K562 (cell line): ENCODE measurements around the gene CDKL5. TPM values are rescaled to one million over a fixed set of nuclear protein-coding genes. Genes with fewer than 3 reads are reported as not detected.

Experiments
- ATAC-seq: fragments of 200-7000 bp; cut with Tn5 transposase; 3 replicates; pipeline ENCODE4 v1.9.1; 2020; ENCODE audit warnings: moderate library complexity
- BruUV-seq: library from RNA; stranded (reverse); fragments of 400-500 nt; replicated peaks from 2 replicates; lab custom pipeline; 2021; lab: Mats Ljungman, UMichigan
- CTCF ChIA-PET: fragments of 300-600 bp; formaldehyde crosslinking; extraction: SDS; loops from one replicate; lab custom pipeline; 2021; ENCODE audit warnings: low intra/inter-chr PET ratio; lab: Yijun Ruan, JAX
- POLR2A ChIA-PET: fragments of 300-600, 350-650 bp; sonication (Branson Sonifier 250); formaldehyde crosslinking; extraction: SDS; loops from one replicate; lab custom pipeline; 2021; ENCODE audit warnings: antibody characterized with exemption, inconsistent platforms; lab: Yijun Ruan, JAX
- DNase-seq, 4 experiments: peaks; one replicate each; pipeline versions ENCODE4 v3.0.0 to v3.0.0-alpha.2; 2011 to 2018; ENCODE audit warnings: low spot score in 3 of 4, mixed read lengths in 3 of 4; ENCODE audit errors: extremely low read depth in 1 of 4
- FAIRE-seq: peaks from 2 replicates; lab custom pipeline; 2011; peaks lifted over from hg19 to GRCh38; lab: Jason Lieb, UNC
- H2AFZ ChIP-seq: 2 replicates; pipeline ENCODE4 v1.6.0; 2011; ENCODE audit warnings: low read depth, low read length, control low read depth, inconsistent platforms
- H3K27ac ChIP-seq: fragments of 200-600 bp; 3 replicates; pipeline ENCODE4 v1.8.0; 2011; ENCODE audit warnings: low read depth, mild to moderate bottlenecking, control low read depth, inconsistent platforms, low read length, moderate library complexity, mixed read lengths; ENCODE audit errors: extremely low read depth
- H3K27me3 ChIP-seq, 2 experiments: fragments of 300-600 bp in 1 of 2; 2 replicates in 1 of 2; 3 replicates in 1 of 2; pipeline versions ENCODE4 v1.6.0 to v1.8.0; 2011; ENCODE audit warnings: inconsistent platforms in 2 of 2, low read length in 2 of 2, mild to moderate bottlenecking in 1 of 2, mixed read lengths in 1 of 2, moderate library complexity in 1 of 2; ENCODE audit not compliant: control insufficient read depth in 2 of 2, insufficient read depth in 2 of 2
- H3K36me3 ChIP-seq: fragments of 300-600 bp; 3 replicates; pipeline ENCODE4 v1.8.0; 2011; ENCODE audit warnings: mild to moderate bottlenecking, low read length, inconsistent platforms; ENCODE audit not compliant: control insufficient read depth, insufficient read depth
- H3K4me1 ChIP-seq, 2 experiments: fragments of 200-600 bp in 1 of 2; replicated peaks in 1 of 2; 2 replicates in 1 of 2; 3 replicates in 1 of 2; pipeline versions ENCODE4 v1.5.1 to v1.8.0; 2011; ENCODE audit warnings: inconsistent platforms in 2 of 2, low read length in 2 of 2, mild to moderate bottlenecking in 1 of 2, mixed read lengths in 1 of 2, moderate library complexity in 1 of 2; ENCODE audit not compliant: control insufficient read depth in 2 of 2, insufficient read depth in 2 of 2
- H3K4me2 ChIP-seq: 2 replicates; pipeline ENCODE4 v1.6.1; 2011; ENCODE audit warnings: low read length, control low read depth, inconsistent platforms, mixed read lengths; ENCODE audit not compliant: insufficient read depth
- H3K4me3 ChIP-seq: fragments of 200-600 bp; sonication (generic), shearing (Covaris generic); 2 replicates; pipeline ENCODE4 v1.5.1; 2016; ENCODE audit warnings: control low read depth, inconsistent platforms
- H3K79me2 ChIP-seq: fragments of 200-600 bp; 3 replicates; pipeline ENCODE4 v1.8.0; 2011; ENCODE audit warnings: low read length, inconsistent platforms; ENCODE audit not compliant: control insufficient read depth, insufficient read depth
- H3K9ac ChIP-seq, 2 experiments: 2 replicates each; pipeline versions ENCODE4 v1.6.0 to v1.6.1; 2011; ENCODE audit warnings: low read depth in 2 of 2, low read length in 2 of 2, control low read depth in 1 of 2, inconsistent platforms in 1 of 2, mild to moderate bottlenecking in 1 of 2, mixed read lengths in 1 of 2; ENCODE audit not compliant: insufficient read depth in 1 of 2
- H3K9me1 ChIP-seq: one replicate; pipeline ENCODE4 v1.6.0; 2011; ENCODE audit warnings: inconsistent platforms, mild to moderate bottlenecking, low read length, moderate library complexity; ENCODE audit not compliant: control insufficient read depth, insufficient read depth
- H3K9me3 ChIP-seq: replicated peaks from 2 replicates; pipeline ENCODE4 v1.5.1; 2011; ENCODE audit warnings: low read depth, low read length, inconsistent platforms; ENCODE audit not compliant: control insufficient read depth, insufficient read depth
- H4K20me1 ChIP-seq: replicated peaks from 2 replicates; pipeline ENCODE4 v1.6.1; 2011; ENCODE audit warnings: low read length, inconsistent platforms, mixed read lengths; ENCODE audit not compliant: control insufficient read depth, insufficient read depth
- CEBPZ ChIP-seq: fragments of 150-350 bp; IDR thresholded peaks from 2 replicates; pipeline ENCODE4 v1.6.1; 2014; ENCODE audit warnings: low read depth, mild to moderate bottlenecking, low read length, borderline replicate concordance
- DIDO1 ChIP-seq: fragments of 450-650 bp; IDR thresholded peaks from 2 replicates; pipeline ENCODE4 v1.6.1; 2016; ENCODE audit warnings: low read depth, missing biosample characterization, missing genetic modification characterization
- E2F3 ChIP-seq: fragments of 250-450 bp; sonication (Bioruptor Pico); IDR thresholded peaks from 2 replicates; pipeline ENCODE4 v1.4.0; 2020; ENCODE audit warnings: mild to moderate bottlenecking
- E2F4 ChIP-seq: sonication (generic); formaldehyde crosslinking; IDR thresholded peaks from 2 replicates; pipeline ENCODE4 v1.8.0; 2022; ENCODE audit warnings: mild to moderate bottlenecking, low read depth, missing genetic modification reagents
- NEUROD1 ChIP-seq: fragments of 150-350 bp; IDR thresholded peaks from 2 replicates; pipeline ENCODE4 v1.6.1; 2014; ENCODE audit warnings: borderline replicate concordance, low read length, low read depth; ENCODE audit not compliant: partially characterized antibody
- NONO ChIP-seq, 2 experiments: fragments of 200-400 bp in 1 of 2; fragments of 450-650 bp in 1 of 2; formaldehyde crosslinking in 1 of 2; IDR thresholded peaks; 2 replicates each; pipeline ENCODE4 v1.6.1; 2017; ENCODE audit warnings: low read depth in 2 of 2, mild to moderate bottlenecking in 2 of 2, moderate library complexity in 2 of 2, low read length in 1 of 2
- NR3C1 ChIP-seq: sonication (generic); formaldehyde crosslinking; IDR thresholded peaks from 2 replicates; pipeline ENCODE4 v1.8.1; 2022; ENCODE audit warnings: missing genetic modification reagents
- RERE ChIP-seq: sonication (generic); formaldehyde crosslinking; IDR thresholded peaks from 2 replicates; pipeline ENCODE4 v1.8.0; 2023; ENCODE audit warnings: missing genetic modification reagents, mild to moderate bottlenecking, borderline replicate concordance
- ZBTB33 ChIP-seq: sonication (generic); formaldehyde crosslinking; IDR thresholded peaks from 2 replicates; pipeline ENCODE4 v1.8.1; 2023; ENCODE audit warnings: mild to moderate bottlenecking, missing genetic modification reagents
- ZC3H11A ChIP-seq: IDR thresholded peaks from 2 replicates; pipeline ENCODE4 v1.6.1; 2012; ENCODE audit warnings: low read depth, low read length, improper control_type of control experiment
- WGBS: fragments of 100-300 bp; shearing (Covaris generic); methylation state at CpG from one replicate; pipeline ENCODE4 v1.1.6; 2016; ENCODE audit warnings: low coverage, mixed read lengths; ENCODE audit not compliant: insufficient coverage; ENCODE audit errors: missing lambda C conversion rate; 5-methylcytosine and 5-hydroxymethylcytosine counted together
- in situ Hi-C: fragments of 300-500 bp; cut with MboI; formaldehyde crosslinking; loops from 4 replicates; pipeline ENCODE4 v1.15.0; 2018; ENCODE audit warnings: inconsistent platforms, mixed read lengths
- intact Hi-C: fragments of 100-400 bp; cut with micrococcal nuclease; formaldehyde crosslinking; loops from 2 replicates; pipeline ENCODE4 v1.14.2; 2022
- polyA plus RNA-seq, 8 experiments: library from polyadenylated mRNA; depleted of rRNA in 4 of 8; stranded (reverse) in 5 of 8; unstranded in 3 of 8; fragments of >200 nt; fragmentation: Nextera tagmentation in 2 of 8; fragmentation: Illumina TruSeq in 1 of 8; extraction: Ambion mirVana in 2 of 8; extraction: Trizol in 1 of 8; gene quantifications; 2 replicates each; pipeline versions ENCODE4 v1.2.1 to v1.2.3, GENCODE V29; 2011 to 2014; ENCODE audit warnings: inconsistent platforms in 1 of 8, missing spikeins in 1 of 8
- total RNA-seq, 7 experiments: library from RNA; depleted of rRNA in 6 of 7; stranded (reverse); fragments of >200 nt in 6 of 7; fragmentation: Illumina TruSeq in 2 of 7; extraction: Trizol in 2 of 7; gene quantifications; 2 replicates each; pipeline versions ENCODE4 v1.2.1 to v1.2.3, GENCODE V29; 2011 to 2021; ENCODE audit warnings: low replicate concordance in 1 of 7

Gene CDKL5
- total and polyA plus RNA-seq, 9 of the 15 experiments (the other 6 are each of a cell fraction or from before 2014, with no cell fraction given) = under 0.01 to 0.21 (median 0.04) TPM

GRCh38 chrX:18696653-18697052 is 271.2 kb downstream of the CDKL5 start:
- intact Hi-C loops (no loop called here), in situ Hi-C loops (no loop called here)
- Histone ChIP-seq H3K4me2 (no peak overlapping the region), H3K4me1 (no peaks in the 10 kb centered on the region), H3K79me2 (no peaks in the 10 kb centered on the region), H3K4me3 (no peak overlapping the region), H3K9me3 (no peaks in the 10 kb centered on the region), H3K9me1 (no peaks in the 10 kb centered on the region), H3K27ac (no peak overlapping the region), H2AFZ (no peak overlapping the region), H3K36me3 (no peaks in the 10 kb centered on the region), H3K27me3 (no peaks in the 10 kb centered on the region), H3K9ac (no peak overlapping the region), H4K20me1 (no peaks in the 10 kb centered on the region)
- ChIA-PET CTCF (no interaction called here), POLR2A (no interaction called here)
- FAIRE-seq (no peak), ATAC-seq (no peak), DNase-seq (no peak)
- WGBS = 0% methylated on average over 3 of the region's 3 CpGs
- no TSS peak for BruUV-seq
- no peak for TF ChIP-seq ZBTB33
- TF ChIP-seq NR3C1 (CRISPR knock-in tag) = no peak
- no peak for TF ChIP-seq E2F3 (CRISPR knock-in tag)
- TF ChIP-seq NONO (IDR thresholded peaks at IDR 0.05; ENCODE audit: low read depth in 2 of 2, low read length in 1 of 2) = no peak
- no peak for TF ChIP-seq DIDO1
- no peak for TF ChIP-seq CEBPZ
- TF ChIP-seq NEUROD1 = no peak
- TF ChIP-seq ZC3H11A = no peak
- TF ChIP-seq RERE (CRISPR knock-in tag) = no peak
- no peak for TF ChIP-seq E2F4 (CRISPR knock-in tag)
